Cardiac fibroblast (primary cell): Measurements from ENCODE around the gene GPR132.
"Not testable (repeated sequence)": the region's sequence is repeated elsewhere in the genome, so short reads cannot be mapped to it uniquely, and the experiment has no call there.

ENCODE experiments used
- DNase-seq, 2 donors: peaks; one replicate each; pipeline versions ENCODE4 v3.0.0 to v3.0.0-alpha.2; 2010; ENCODE audit warnings: low read depth in 2 of 2
- H3K4me3 ChIP-seq, 2 donors: replicated peaks in 1 of 2; 1 replicate in 1 of 2; 2 replicates in 1 of 2; pipeline ENCODE4 v1.5.1; 2011; ENCODE audit warnings: low read depth in 2 of 2, low read length in 2 of 2, mild to moderate bottlenecking in 2 of 2, moderate library complexity in 1 of 2
- TF ChIP-seq, protein P1 (sequence below): IDR thresholded peaks from one replicate; pipeline ENCODE4 v1.5.1; 2011; ENCODE audit warnings: low read depth, mild to moderate bottlenecking, low read length, inconsistent platforms

Gene GPR132

GRCh38 chr14:105065280-105066228, at the start of gene GPR132:
GPR132 (minus strand) TSS chr14:105065430; CDS start chr14:105055420, 10,010 bp downstream.
- no peak within 1 kb of the TSS for H3K4me3 ChIP-seq
- DNase-seq: no peak
- TF ChIP-seq, protein P1, sequence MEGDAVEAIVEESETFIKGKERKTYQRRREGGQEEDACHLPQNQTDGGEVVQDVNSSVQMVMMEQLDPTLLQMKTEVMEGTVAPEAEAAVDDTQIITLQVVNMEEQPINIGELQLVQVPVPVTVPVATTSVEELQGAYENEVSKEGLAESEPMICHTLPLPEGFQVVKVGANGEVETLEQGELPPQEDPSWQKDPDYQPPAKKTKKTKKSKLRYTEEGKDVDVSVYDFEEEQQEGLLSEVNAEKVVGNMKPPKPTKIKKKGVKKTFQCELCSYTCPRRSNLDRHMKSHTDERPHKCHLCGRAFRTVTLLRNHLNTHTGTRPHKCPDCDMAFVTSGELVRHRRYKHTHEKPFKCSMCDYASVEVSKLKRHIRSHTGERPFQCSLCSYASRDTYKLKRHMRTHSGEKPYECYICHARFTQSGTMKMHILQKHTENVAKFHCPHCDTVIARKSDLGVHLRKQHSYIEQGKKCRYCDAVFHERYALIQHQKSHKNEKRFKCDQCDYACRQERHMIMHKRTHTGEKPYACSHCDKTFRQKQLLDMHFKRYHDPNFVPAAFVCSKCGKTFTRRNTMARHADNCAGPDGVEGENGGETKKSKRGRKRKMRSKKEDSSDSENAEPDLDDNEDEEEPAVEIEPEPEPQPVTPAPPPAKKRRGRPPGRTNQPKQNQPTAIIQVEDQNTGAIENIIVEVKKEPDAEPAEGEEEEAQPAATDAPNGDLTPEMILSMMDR: no peak

- not testable (repeated sequence) for DNase-seq
These were observed 44.0 kb upstream of the GPR132 start for GRCh38 chr14:105109243-105109642.

DNA sequence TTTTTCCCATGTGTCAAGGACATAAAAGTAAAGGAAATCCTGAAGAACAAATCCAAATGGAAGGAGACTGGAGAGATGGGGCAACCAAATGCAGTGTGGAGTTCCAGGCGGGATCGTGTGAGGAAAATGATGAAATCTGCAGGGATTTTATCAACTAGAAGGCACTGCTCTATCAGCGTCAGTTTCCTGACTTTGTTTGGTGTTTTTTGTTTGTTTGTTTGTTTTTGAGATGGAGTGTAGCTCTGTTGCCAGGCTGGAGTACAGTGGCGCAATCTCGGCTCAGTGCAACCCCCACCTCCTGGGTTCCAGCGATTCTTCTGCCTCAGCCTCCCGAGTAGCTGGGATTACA, 43.3 kb upstream of the GPR132 start:
- DNase-seq: no peak
- H3K4me3 ChIP-seq: no peak overlapping the region
- TF ChIP-seq, protein P1: no peak

More at GRCh38 chr14:105109243-105109642, 44.0 kb upstream of the GPR132 start:
- not testable (repeated sequence) for H3K4me3 ChIP-seq

DNA sequence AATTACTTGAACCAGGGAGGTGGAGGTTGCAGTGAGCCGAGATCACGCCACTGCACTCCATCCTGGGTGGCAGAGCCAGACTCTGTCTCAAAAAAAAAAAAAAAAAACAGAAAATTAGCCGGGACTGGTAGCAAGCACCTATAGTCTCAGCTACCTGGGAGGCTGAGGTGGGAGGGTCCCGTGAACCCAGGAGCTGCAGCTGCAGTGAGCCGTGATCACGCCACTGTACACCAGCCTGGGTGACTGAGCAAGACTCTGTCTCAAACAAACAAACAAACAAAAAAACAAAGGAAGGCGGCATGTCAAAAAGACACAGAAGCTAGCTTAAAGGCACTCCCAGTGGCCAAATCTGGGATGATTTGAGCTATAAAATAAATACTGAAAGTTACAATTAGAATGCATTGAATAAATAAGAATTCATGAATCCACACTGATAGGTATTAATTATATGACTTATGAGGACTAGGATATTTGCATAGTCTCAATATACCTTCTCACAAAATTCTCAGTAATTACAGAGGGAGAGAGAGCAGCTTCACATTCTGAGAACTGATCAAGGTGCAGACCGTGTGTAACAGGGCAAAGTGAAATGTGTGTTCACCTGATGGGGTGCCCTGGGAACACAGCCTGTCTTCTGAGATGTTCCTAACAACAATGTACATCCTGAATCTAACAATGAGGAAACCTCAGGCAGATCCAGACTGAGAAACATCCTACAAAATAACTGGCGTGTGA, 42.7 kb upstream of the GPR132 start:
- H3K4me3 ChIP-seq: no peak overlapping the region
- TF ChIP-seq, protein P1: no peak
- no peak for DNase-seq

DNA sequence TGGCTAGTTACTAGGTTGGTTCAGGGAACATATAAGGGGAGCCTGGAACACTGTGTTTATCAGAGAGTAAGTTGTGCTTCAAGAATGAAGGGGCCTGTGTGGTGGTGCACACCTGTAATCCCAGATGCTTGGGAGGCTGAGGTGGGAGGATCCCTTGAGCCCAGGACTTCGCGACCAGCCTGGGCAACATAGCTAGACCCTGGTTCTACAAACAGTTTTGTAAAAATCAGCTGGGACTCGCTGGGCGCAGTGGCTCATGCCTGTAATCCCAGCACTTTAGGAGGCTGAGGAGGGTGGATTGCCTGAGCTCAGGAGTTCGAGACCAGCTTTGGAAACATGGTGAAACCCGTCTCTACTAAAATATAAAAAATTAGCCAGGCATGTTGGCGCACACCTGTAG, 42.1 kb upstream of the GPR132 start:
- DNase-seq: no peak
- no peak overlapping the region for H3K4me3 ChIP-seq
- TF ChIP-seq, protein P1: no peak

DNA sequence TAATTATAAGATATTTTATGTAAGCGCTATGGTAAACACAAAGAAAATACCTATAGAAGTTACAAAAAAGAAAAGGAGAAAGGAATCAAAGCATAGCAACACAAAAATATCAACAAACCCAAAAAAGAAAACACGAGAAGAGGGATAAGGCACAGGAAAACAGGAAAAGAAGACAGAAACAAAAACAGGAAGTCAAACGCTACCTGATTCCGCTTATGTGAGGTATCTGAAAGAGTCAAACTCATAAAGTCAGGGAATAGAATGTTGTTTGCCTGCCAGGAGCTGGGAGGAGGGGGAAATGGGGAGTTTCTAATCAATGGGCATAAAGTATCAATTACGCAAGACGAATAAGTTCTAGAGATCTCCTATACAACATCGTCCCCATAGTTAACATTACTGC, 39.9 kb upstream of the GPR132 start:
- TF ChIP-seq, protein P1: no peak
- no peak overlapping the region for H3K4me3 ChIP-seq
- no peak for DNase-seq

- H3K4me3 ChIP-seq: no peak overlapping the region
- TF ChIP-seq, protein P1: no peak
- DNase-seq: no peak
These were observed 37.7 kb upstream of the GPR132 start for GRCh38 chr14:105102893-105103292.
